Activated CD4-positive, alpha-beta memory T cell treated with anti-CD3 and anti-CD28 coated beads for 36 hours (primary cell): ENCODE measurements around the gene ZCCHC4. TPM values are rescaled to one million over a fixed set of nuclear protein-coding genes. Genes with fewer than 3 reads are reported as not detected.

Experiments
- CTCF ChIA-PET: fragments of 350-600 bp; sonication (Branson Sonifier 250); formaldehyde crosslinking; loops from one replicate; lab custom pipeline; 2021; ENCODE audit warnings: antibody characterized with exemption, inconsistent platforms; lab: Charles Lee
- POLR2A ChIA-PET: fragments of 350-600 bp; sonication (Branson Sonifier 250); formaldehyde crosslinking; loops from one replicate; lab custom pipeline; 2021; ENCODE audit warnings: antibody characterized with exemption; lab: Charles Lee
- DNase-seq: peaks from one replicate; pipeline ENCODE4 v3.0.0-alpha.2; 2020
- H3K27ac Mint-ChIP-seq: one replicate; pipeline ENCODE4 v1.8.0; 2021; ENCODE audit warnings: mixed read lengths
- H3K27me3 Mint-ChIP-seq: one replicate; pipeline ENCODE4 v1.8.0; 2021; ENCODE audit warnings: mixed read lengths
- H3K36me3 Mint-ChIP-seq: one replicate; pipeline ENCODE4 v1.8.0; 2021; ENCODE audit warnings: mixed read lengths
- H3K4me1 Mint-ChIP-seq: one replicate; pipeline ENCODE4 v1.8.0; 2021; ENCODE audit warnings: low read depth, mixed read lengths
- H3K4me3 Mint-ChIP-seq: one replicate; pipeline ENCODE4 v1.8.0; 2021; ENCODE audit warnings: mild to moderate bottlenecking, mixed read lengths
- H3K9me3 Mint-ChIP-seq: one replicate; pipeline ENCODE4 v1.8.0; 2021; ENCODE audit warnings: mixed read lengths
- intact Hi-C: fragments of 100-400 bp; cut with micrococcal nuclease; formaldehyde crosslinking; loops from one replicate; pipeline ENCODE4 v1.15.1; 2023
- total RNA-seq, 2 experiments: library from RNA; stranded (reverse); gene quantifications; one replicate each; pipeline ENCODE4 v1.2.3, GENCODE V29; 2021

ZCCHC4 gene
- total RNA-seq, 2 experiments from 2014 or later, result 10.6 to 11.5 TPM

DNA sequence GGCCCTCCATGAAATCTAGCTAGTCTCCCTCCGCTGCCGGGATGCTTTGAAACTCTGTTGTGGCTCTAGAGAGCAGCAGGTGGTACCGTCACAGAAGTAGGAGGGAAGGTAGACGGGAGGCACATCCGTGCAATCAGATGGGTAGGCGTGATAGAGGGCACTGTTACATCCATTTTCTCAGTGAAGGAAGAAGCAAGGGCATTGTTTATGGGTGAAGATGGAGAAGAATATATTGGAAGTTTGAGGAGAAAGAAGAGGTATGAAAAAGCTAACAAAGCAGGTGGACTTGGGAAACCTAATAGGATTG is 65.8 kb downstream of the ZCCHC4 start:
- H3K9me3 Mint-ChIP-seq, result no peaks in the 10 kb centered on the region
- H3K4me1 Mint-ChIP-seq, result peaks cover 6% of the 10 kb centered on the region
- no peak overlapping the region for H3K27ac Mint-ChIP-seq
- ChIA-PET CTCF (interaction anchor here (4.7 to 5.3 kb wide), 2 partner anchors 12 to 66 kb away, joined by 25 to 34 read pairs; partner anchors contain the start of gene ZCCHC4), POLR2A (interaction anchor here (1.4 to 2.4 kb wide), 3 partner anchors 66 to 219 kb away, joined by 4 to 12 read pairs (median 9); partner anchors contain the start of genes SEPSECS and ZCCHC4)
- no peak for DNase-seq
- H3K4me3 Mint-ChIP-seq, result no peak overlapping the region
- peaks cover 13% of the 10 kb centered on the region for H3K36me3 Mint-ChIP-seq
- no peaks in the 10 kb centered on the region for H3K27me3 Mint-ChIP-seq
- intact Hi-C loops, result loop anchor here (10.0 kb wide), 2 partner anchors 794 to 904 kb away; partner anchors contain the start of gene DHX15

- H3K36me3 Mint-ChIP-seq, result peaks cover 19% of the 10 kb centered on the region
- POLR2A ChIA-PET, result no interaction called here
These were observed 67.0 kb downstream of the ZCCHC4 start for GRCh38 chr4:25379591-25379990.

GRCh38 chr4:25383647-25384046 is 71.1 kb downstream of the ZCCHC4 start:
- Mint-ChIP-seq H3K36me3 (peaks cover 31% of the 10 kb centered on the region), H3K27ac (no peak overlapping the region), H3K9me3 (no peaks in the 10 kb centered on the region), H3K4me1 (no peaks in the 10 kb centered on the region), H3K27me3 (no peaks in the 10 kb centered on the region), H3K4me3 (no peak overlapping the region)
- no peak for DNase-seq
- ChIA-PET POLR2A (no interaction called here), CTCF (interaction anchor here (0.9 kb wide), 1 partner anchor 71 kb away, joined by 3 read pairs; the partner anchor contains the start of gene ZCCHC4)
- intact Hi-C loops, result no loop called here

More at GRCh38 chr4:25379591-25379990, 67.0 kb downstream of the ZCCHC4 start:
- Mint-ChIP-seq H3K27ac (no peak overlapping the region), H3K27me3 (no peaks in the 10 kb centered on the region), H3K4me1 (peaks cover 6% of the 10 kb centered on the region), H3K4me3 (no peak overlapping the region), H3K9me3 (no peaks in the 10 kb centered on the region)
- DNase-seq, result no peak
- CTCF ChIA-PET, result interaction anchor here (0.9 to 5.3 kb wide), 4 partner anchors 13 to 399 kb away, joined by 3 to 34 read pairs (median 4); partner anchors contain the start of gene ZCCHC4
- intact Hi-C loops, result loop anchor here (10.0 kb wide), 2 partner anchors 795 to 905 kb away; partner anchors contain the start of gene DHX15

- ChIA-PET CTCF (interaction anchor here (1.5 kb wide), 1 partner anchor 19 kb away, joined by 3 read pairs; no protein-coding TSS in a partner anchor), POLR2A (no interaction called here)
- Mint-ChIP-seq H3K4me1 (no peaks in the 10 kb centered on the region), H3K4me3 (no peak overlapping the region), H3K27me3 (no peaks in the 10 kb centered on the region), H3K27ac (no peak overlapping the region), H3K9me3 (no peaks in the 10 kb centered on the region), H3K36me3 (peaks cover 39% of the 10 kb centered on the region)
- intact Hi-C loops, result no loop called here
- DNase-seq, result no peak
These were observed 74.4 kb downstream of the ZCCHC4 start for GRCh38 chr4:25386926-25387325.

DNA sequence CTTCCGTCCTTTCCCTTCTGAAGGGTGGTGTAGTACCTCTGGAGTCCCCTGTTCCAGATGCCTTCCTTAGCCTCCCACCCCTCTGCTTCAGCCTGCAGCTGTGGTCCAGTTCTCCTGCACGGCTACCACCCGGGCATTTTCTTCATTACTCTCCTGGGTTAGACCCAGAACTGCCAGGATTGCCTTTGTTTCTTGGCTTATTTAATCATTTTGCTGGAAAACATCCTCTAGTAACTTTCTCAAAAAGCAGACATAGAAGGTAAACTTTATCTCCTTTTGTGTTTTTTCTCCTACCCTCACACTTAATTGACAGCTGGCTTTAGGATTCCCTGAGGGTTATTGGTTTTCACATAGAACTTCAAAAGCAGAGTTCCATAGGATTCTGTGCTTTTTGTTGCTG is 84.7 kb downstream of the ZCCHC4 start:
- no peak for DNase-seq
- ChIA-PET CTCF (no interaction called here), POLR2A (no interaction called here)
- Mint-ChIP-seq H3K27ac (no peak overlapping the region), H3K36me3 (peaks cover 67% of the 10 kb centered on the region), H3K4me3 (no peak overlapping the region), H3K4me1 (no peaks in the 10 kb centered on the region), H3K27me3 (no peaks in the 10 kb centered on the region), H3K9me3 (peaks cover 2% of the 10 kb centered on the region)
- intact Hi-C loops, result no loop called here

- ChIA-PET CTCF (no interaction called here), POLR2A (no interaction called here)
- H3K36me3 Mint-ChIP-seq, result peaks cover 66% of the 10 kb centered on the region
- no peak overlapping the region for H3K4me3 Mint-ChIP-seq
- no peak overlapping the region for H3K27ac Mint-ChIP-seq
- intact Hi-C loops, result no loop called here
- DNase-seq, result no peak
- H3K27me3 Mint-ChIP-seq, result no peaks in the 10 kb centered on the region
- H3K9me3 Mint-ChIP-seq, result peaks cover 2% of the 10 kb centered on the region
- H3K4me1 Mint-ChIP-seq, result no peaks in the 10 kb centered on the region
These were observed 86.9 kb downstream of the ZCCHC4 start for GRCh38 chr4:25399510-25399909.

DNA sequence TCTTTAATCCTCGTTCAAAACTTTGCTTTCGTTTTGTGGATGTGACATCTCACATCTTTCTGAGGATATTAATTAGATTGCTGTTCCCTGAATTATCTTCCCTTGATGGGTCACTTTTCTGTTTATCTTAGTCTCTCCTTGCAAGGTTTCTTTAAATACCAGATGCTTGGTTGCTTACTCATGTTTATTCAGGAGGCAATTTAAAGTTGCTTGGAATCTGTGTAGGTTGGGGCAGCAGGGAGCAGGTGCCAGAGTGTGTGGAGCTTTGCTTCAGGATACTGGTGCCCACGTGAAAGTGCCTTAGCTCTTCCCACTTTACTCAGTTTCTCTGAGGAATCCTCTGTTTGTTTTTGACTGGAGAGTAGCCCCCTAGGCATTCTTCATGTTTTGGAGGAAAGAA is 88.5 kb downstream of the ZCCHC4 start:
- Mint-ChIP-seq H3K4me1 (no peaks in the 10 kb centered on the region), H3K27ac (no peak overlapping the region), H3K9me3 (peaks cover 2% of the 10 kb centered on the region), H3K36me3 (peaks cover 59% of the 10 kb centered on the region), H3K4me3 (no peak overlapping the region), H3K27me3 (no peaks in the 10 kb centered on the region)
- ChIA-PET CTCF (no interaction called here), POLR2A (no interaction called here)
- no peak for DNase-seq
- intact Hi-C loops, result no loop called here

- ChIA-PET CTCF (no interaction called here), POLR2A (no interaction called here)
- intact Hi-C loops, result no loop called here
- Mint-ChIP-seq H3K27ac (no peak overlapping the region), H3K27me3 (no peaks in the 10 kb centered on the region), H3K9me3 (no peaks in the 10 kb centered on the region), H3K4me3 (no peak overlapping the region), H3K36me3 (peaks cover 50% of the 10 kb centered on the region), H3K4me1 (no peaks in the 10 kb centered on the region)
- no peak for DNase-seq
These were observed 89.9 kb downstream of the ZCCHC4 start for GRCh38 chr4:25402521-25402920.

GRCh38 chr4:25403699-25404098 is 91.1 kb downstream of the ZCCHC4 start:
- Mint-ChIP-seq H3K36me3 (peaks cover 47% of the 10 kb centered on the region), H3K9me3 (no peaks in the 10 kb centered on the region), H3K4me3 (no peak overlapping the region), H3K27ac (no peak overlapping the region), H3K27me3 (no peaks in the 10 kb centered on the region), H3K4me1 (no peaks in the 10 kb centered on the region)
- ChIA-PET CTCF (no interaction called here), POLR2A (no interaction called here)
- no peak for DNase-seq
- intact Hi-C loops, result no loop called here

DNA sequence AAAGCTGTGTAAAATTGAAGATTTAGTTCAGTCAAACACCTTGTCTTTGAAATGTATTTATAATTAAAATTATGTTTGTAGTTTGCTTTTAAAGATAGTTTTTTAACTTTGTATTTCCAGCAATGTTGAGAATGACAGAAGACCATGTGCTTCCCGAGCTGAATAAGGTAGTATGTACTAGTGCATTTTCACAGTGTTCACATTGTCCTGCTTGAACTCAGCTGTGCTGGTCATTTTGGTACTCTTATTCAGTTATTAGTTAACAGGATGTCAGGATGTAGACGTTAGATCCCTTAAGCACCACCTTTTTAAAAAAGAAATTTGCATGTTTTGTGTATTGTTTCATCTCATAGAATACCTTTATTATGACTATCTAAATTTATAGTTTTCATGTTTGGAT is 92.9 kb downstream of the ZCCHC4 start:
- intact Hi-C loops, result no loop called here
- H3K27ac Mint-ChIP-seq, result no peak overlapping the region
- POLR2A ChIA-PET, result no interaction called here

GRCh38 chr4:25406081-25406692 is 93.6 kb downstream of the ZCCHC4 start:
- Mint-ChIP-seq H3K4me1 (no peaks in the 10 kb centered on the region), H3K9me3 (no peaks in the 10 kb centered on the region), H3K4me3 (no peak overlapping the region), H3K27me3 (no peaks in the 10 kb centered on the region), H3K27ac (no peak overlapping the region), H3K36me3 (peaks cover 53% of the 10 kb centered on the region)
- intact Hi-C loops, result no loop called here
- ChIA-PET CTCF (no interaction called here), POLR2A (no interaction called here)
- no peak for DNase-seq

More for the DNA sequence above, 92.9 kb downstream of the ZCCHC4 start:
- H3K4me3 Mint-ChIP-seq, result no peak overlapping the region
- H3K36me3 Mint-ChIP-seq, result peaks cover 49% of the 10 kb centered on the region
- no peaks in the 10 kb centered on the region for H3K9me3 Mint-ChIP-seq
- H3K27me3 Mint-ChIP-seq, result no peaks in the 10 kb centered on the region
- CTCF ChIA-PET, result no interaction called here
- no peak for DNase-seq
- H3K4me1 Mint-ChIP-seq, result no peaks in the 10 kb centered on the region

DNA sequence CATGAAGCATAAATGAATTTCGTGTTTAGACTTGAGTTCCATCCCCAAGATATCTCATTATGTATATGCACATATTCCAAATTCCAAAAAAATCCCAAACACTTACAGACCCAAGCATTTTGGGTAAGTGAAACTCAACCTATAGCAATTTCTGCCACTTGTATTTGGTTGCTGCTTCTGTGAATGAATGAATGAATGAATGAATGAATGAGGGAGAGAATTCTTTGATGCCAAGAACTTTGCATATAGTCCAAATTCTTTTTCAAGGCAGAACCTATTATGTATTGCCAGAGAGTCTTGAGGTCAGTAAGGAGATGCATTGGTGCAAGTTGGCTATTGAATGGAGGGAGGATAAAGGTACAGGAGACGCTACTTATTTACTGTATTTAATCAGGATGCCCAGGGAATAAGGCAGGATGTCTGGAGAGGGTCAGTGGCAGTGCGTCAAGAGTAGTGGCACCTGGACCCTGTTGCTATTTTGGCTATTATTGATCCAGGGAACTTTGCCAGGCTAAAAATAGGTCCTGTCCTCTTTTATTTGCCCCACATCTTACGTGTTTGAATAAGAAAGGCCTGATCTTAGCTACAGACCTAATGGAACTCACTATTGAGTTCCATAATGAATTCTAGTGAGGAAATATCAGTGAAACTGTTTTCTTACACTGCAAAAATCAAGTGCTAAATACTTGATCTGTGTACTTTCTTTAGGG is 98.4 kb downstream of the ZCCHC4 start:
- Mint-ChIP-seq H3K27me3 (no peaks in the 10 kb centered on the region), H3K27ac (no peak overlapping the region), H3K4me3 (no peak overlapping the region), H3K9me3 (no peaks in the 10 kb centered on the region), H3K4me1 (no peaks in the 10 kb centered on the region), H3K36me3 (peaks cover 53% of the 10 kb centered on the region)
- no peak for DNase-seq
- ChIA-PET CTCF (no interaction called here), POLR2A (no interaction called here)
- intact Hi-C loops, result no loop called here
